ENCODE data around the gene CYSRT1.

- TF ChIP-seq POLR2A (IDR thresholded peaks at IDR 0.05) = no peak
- TF ChIP-seq CTCF (IDR thresholded peaks at IDR 0.05) = no peak
- TF ChIP-seq POLR2AphosphoS5 (IDR thresholded peaks at IDR 0.05) = no peak
These were observed 40.7 kb downstream of the CYSRT1 start for GRCh38 chr9:137265496-137266161.
